Measurements from ENCODE around the gene ALG12.
A peak's percentile ranks its signal among the peaks of the same experiment; 100 is the strongest.
"Not testable (repeated sequence)": the region's sequence is repeated elsewhere in the genome, so short reads cannot be mapped to it uniquely, and the experiment has no call there.

The ALG12 gene

DNA sequence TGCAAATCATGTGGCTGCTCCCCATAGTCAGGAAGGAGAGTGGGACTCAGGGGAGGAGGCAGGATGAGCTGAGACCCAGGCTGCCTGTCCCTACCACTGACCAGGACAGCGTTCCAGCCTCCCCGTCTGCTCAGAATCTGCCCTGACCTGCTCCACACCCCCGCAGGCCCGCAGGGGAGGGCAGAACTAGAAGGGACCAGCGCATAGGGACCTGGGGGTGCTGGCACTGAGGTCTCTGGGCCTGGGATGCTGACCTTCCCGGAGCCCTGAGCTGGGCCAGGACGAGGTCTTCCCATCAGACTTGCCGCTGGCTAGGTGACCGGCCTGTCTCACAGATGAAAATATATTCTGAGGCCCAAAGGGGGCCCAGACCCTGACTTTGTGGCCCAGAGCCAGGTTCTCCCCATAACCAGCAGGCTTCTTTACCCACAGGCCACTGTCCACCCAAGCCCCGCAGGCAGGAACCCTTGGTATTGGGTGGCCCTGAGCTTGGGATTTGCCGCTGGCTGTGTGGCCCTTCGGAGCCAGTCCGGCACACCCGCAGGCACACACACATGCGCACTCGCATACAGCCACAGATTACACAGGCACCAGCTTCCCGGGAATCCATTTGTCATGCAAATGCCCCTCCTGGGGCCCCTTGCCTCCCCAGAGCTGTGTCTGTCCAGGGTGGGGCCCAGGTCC, 28.5 kb upstream of the ALG12 start:
- ChIA-PET CTCF (interaction anchor here (1.0 kb wide), 1 partner anchor 83 kb away, joined by 3 read pairs; no protein-coding TSS in a partner anchor), POLR2A (ENCODE audit: low non-redundant PET) (interaction anchor here (1.1 kb wide), 1 partner anchor 11 kb away, joined by 4 read pairs; no protein-coding TSS in a partner anchor)
- TF ChIP-seq, protein P1, sequence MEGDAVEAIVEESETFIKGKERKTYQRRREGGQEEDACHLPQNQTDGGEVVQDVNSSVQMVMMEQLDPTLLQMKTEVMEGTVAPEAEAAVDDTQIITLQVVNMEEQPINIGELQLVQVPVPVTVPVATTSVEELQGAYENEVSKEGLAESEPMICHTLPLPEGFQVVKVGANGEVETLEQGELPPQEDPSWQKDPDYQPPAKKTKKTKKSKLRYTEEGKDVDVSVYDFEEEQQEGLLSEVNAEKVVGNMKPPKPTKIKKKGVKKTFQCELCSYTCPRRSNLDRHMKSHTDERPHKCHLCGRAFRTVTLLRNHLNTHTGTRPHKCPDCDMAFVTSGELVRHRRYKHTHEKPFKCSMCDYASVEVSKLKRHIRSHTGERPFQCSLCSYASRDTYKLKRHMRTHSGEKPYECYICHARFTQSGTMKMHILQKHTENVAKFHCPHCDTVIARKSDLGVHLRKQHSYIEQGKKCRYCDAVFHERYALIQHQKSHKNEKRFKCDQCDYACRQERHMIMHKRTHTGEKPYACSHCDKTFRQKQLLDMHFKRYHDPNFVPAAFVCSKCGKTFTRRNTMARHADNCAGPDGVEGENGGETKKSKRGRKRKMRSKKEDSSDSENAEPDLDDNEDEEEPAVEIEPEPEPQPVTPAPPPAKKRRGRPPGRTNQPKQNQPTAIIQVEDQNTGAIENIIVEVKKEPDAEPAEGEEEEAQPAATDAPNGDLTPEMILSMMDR (conservative IDR thresholded peaks at IDR 0.05; ENCODE audit: low read depth): no peak
- no peak for DNase-seq (ENCODE audit: low spot score)
- H3K27ac ChIP-seq: peak overlapping the region; percentile 92

DNA sequence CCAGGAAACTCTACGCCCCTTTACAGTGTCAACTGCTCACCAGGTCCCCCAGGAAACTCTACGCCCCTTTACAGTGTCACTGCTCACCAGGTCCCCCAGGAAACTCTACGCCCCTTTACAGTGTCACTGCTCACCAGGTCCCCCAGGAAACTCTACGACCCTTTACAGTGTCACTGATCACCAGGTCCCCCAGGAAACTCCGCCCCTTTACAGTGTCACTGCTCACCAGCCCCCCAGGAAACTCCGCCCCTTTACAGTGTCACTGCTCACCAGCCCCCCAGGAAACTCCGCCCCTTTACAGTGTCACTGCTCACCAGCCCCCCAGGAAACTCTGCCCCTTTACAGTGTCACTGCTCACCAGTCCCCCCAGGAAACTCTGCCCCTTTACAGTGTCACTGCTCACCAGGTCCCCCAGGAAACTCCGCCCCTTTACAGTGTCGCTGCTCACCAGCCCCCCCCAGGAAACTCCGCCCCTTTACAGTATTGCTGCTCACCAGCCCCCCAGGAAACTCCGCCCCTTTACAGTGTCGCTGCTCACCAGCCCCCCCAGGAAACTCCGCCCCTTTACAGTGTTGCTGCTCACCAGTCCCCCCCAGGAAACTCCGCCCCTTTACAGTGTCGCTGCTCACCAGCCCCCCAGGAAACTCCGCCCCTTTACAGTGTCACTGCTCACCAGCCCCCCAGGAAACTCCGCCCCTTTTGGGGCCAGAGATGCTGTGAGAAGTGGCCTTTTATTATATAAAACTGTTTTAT, 27.0 kb upstream of the ALG12 start:
- H3K27ac ChIP-seq: peak overlapping the region; percentile 92; the same call in 1 of the 2 replicates
- CTCF ChIA-PET; POLR2A ChIA-PET (ENCODE audit: low non-redundant PET); DNase-seq (ENCODE audit: low spot score): not testable (repeated sequence)

DNA sequence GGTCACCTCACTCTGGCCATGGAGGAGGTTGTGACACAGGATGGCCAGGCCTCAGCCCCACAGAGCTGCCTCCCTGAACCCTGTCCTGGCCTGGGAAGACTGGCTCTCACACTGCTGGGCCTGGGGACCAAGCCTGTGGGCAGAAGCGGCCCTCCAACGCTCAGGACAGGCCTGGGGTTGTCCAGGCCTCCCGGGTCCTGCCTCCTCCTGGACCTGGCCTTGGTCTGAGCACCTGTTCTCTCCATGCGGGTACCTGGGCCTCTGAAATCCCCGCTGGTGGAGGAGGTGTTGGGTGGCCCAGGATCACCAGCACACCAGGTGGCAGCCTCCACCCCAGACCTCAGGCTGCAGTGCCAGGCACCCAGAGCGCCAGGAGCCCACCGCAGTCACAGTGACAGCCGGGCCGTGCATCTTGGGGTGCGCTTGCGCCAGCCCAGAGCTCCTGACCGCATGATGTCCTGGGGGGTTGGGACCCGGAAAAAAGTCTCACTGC, 26.2 kb upstream of the ALG12 start:
- ChIA-PET CTCF (no interaction called here), POLR2A (ENCODE audit: low non-redundant PET) (no interaction called here)
- DNase-seq (ENCODE audit: low spot score): no peak
- H3K27ac ChIP-seq: peak overlapping the region; percentile 69
- TF ChIP-seq, protein P1 (conservative IDR thresholded peaks at IDR 0.05; ENCODE audit: low read depth): no peak

DNA sequence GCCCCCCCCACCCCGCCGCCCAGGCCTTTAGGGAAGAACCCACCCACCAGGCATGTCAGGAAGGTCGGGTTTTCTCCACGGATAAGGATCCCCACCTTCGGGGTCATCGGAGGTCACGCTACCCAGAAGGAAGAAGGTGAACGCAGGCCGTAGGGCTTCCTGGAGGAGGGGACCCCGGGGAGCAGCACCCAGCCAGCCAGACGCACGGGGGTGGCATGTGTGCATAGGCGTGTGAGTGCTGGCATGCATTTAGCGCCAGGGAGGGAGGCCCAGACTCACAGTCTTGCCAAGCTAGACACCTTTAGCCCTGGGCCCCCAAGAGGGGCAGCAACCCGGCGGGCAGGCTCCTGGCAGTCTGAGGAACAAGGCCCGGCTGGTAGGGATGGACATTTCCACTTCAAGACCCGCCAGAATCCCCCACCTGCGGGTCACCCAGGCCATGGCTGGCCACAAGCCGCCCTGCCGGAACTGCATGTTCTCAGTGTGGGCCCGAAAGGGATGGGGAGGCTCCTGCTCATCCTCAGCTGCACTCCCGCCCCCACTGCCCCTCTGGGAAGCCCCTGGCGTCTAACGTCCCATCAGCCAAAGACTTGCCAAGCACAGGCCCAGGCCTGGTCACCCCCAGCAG, 25.6 kb upstream of the ALG12 start:
- TF ChIP-seq, protein P1 (conservative IDR thresholded peaks at IDR 0.05; ENCODE audit: low read depth): no peak
- ChIA-PET POLR2A (ENCODE audit: low non-redundant PET) (no interaction called here), CTCF (no interaction called here)
- no peak for DNase-seq (ENCODE audit: low spot score)
- peak overlapping the region; percentile 69 for H3K27ac ChIP-seq

DNA sequence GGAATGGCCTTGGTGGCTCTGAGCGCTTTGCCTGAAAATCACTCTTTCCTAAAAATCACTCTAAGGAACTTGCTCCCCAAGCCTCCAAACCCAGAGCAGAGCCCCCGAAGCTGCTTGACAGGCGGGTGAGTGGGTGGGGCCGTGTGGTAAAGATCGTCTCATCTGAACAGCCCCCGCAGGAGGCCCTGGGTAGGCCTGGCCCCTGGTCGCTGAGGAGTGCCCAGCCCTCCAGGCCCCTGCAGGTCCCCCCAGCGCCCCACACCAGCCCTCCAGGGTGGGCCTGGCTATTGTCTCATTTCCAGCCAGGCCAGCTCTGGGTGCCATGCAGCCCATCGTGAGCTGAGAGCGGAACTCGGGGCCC, 25.1 kb upstream of the ALG12 start:
- POLR2A ChIA-PET (ENCODE audit: low non-redundant PET): no interaction called here
- peak overlapping the region; percentile 69 for H3K27ac ChIP-seq

DNA sequence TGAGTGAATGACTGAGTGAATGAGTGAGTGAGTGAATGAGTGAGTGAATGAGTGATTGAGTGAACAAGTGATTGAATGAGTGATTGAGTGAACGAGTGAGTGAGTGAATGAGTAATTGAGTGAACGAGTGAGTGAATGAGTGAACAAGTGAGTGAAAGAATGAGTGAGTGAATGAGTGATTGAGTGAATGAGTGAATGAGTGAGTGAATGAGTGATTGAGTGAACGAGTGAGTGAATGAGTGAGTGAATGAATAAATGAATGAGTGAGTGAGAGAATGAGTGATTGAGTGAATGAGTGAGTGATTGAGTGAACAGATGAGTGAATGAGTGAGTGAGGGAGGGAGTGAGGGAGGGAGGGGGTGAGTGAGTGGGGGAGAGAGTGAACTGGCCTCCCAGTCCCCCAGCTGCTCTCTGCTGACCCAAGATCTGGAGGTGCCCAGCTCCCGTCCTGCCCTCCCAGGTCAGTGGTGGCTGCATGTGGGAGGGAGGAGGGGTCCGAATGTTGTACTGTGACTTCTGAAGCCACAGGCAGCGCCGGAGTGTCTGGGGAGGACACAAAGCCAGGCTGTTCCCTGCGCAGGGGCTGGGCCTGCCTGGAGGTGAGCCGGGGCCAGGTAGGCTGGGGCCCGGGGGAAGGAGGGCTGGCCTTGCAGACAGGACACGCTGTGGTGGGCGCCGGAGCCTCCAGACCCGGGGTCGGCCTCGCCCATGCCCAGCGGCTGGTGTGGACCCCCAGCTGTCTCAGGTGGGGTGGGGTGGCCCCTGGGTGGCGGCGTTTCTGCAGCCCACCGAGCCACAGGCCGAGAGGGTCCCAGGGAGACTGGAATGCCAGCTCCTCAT, 24.5 kb upstream of the ALG12 start:
- no peak for DNase-seq (ENCODE audit: low spot score)
- CTCF ChIA-PET: no interaction called here
- peak overlapping the region; percentile 69 for H3K27ac ChIP-seq
- TF ChIP-seq, protein P1 (conservative IDR thresholded peaks at IDR 0.05; ENCODE audit: low read depth): no peak
- POLR2A ChIA-PET (ENCODE audit: low non-redundant PET): no interaction called here

More for the DNA sequence above, 25.1 kb upstream of the ALG12 start:
- TF ChIP-seq, protein P1 (conservative IDR thresholded peaks at IDR 0.05; ENCODE audit: low read depth): no peak
- no peak for DNase-seq (ENCODE audit: low spot score)
- CTCF ChIA-PET: no interaction called here
